MCF 10A (cell line): ENCODE results near the gene RORC. TPM values are rescaled to one million over a fixed set of nuclear protein-coding genes. Genes with fewer than 3 reads are reported as not detected.
A peak's percentile ranks its signal among the peaks of the same experiment; 100 is the strongest.

ENCODE experiments used
- BruUV-seq: library from RNA; stranded (reverse); fragments of 400-500 nt; replicated peaks from 2 replicates; lab custom pipeline; 2021; lab: Mats Ljungman, UMichigan
- CTCF ChIA-PET: fragments of 300-600 bp; sonication (Branson Sonifier 250); formaldehyde crosslinking; extraction: SDS; loops from one replicate; lab custom pipeline; 2021; ENCODE audit warnings: antibody characterized with exemption, inconsistent platforms; lab: Yijun Ruan, JAX
- POLR2A ChIA-PET: fragments of 300-600, 350-650 bp; sonication (Branson Sonifier 250); formaldehyde crosslinking; extraction: SDS; loops from one replicate; lab custom pipeline; 2020; ENCODE audit warnings: antibody characterized with exemption, inconsistent platforms; lab: Yijun Ruan, JAX
- DNase-seq: peaks from one replicate; pipeline ENCODE4 v3.0.0-alpha.2; 2018; ENCODE audit not compliant: unreplicated experiment
- H3K27ac Mint-ChIP-seq: one replicate; pipeline ENCODE4 v1.8.0; 2022; ENCODE audit warnings: mild to moderate bottlenecking, low read depth, mixed read lengths; ENCODE audit not compliant: unreplicated experiment
- H3K27me3 Mint-ChIP-seq: one replicate; pipeline ENCODE4 v1.8.0; 2022; ENCODE audit warnings: mixed read lengths; ENCODE audit not compliant: insufficient read depth, unreplicated experiment
- H3K36me3 Mint-ChIP-seq: one replicate; pipeline ENCODE4 v1.8.0; 2022; ENCODE audit warnings: mild to moderate bottlenecking, moderate library complexity, mixed read lengths; ENCODE audit not compliant: insufficient read depth, unreplicated experiment
- H3K4me1 Mint-ChIP-seq: one replicate; pipeline ENCODE4 v1.8.0; 2022; ENCODE audit warnings: mixed read lengths; ENCODE audit not compliant: insufficient read depth, unreplicated experiment
- H3K4me3 Mint-ChIP-seq: one replicate; pipeline ENCODE4 v1.8.0; 2022; ENCODE audit warnings: mild to moderate bottlenecking, moderate library complexity, mixed read lengths; ENCODE audit not compliant: unreplicated experiment
- H3K9me3 Mint-ChIP-seq: one replicate; pipeline ENCODE4 v1.8.0; 2022; ENCODE audit warnings: mixed read lengths; ENCODE audit not compliant: unreplicated experiment
- CTCF ChIP-seq: fragments of 200-600 bp; IDR thresholded peaks from one replicate; pipeline ENCODE4 v1.8.0; 2022; ENCODE audit warnings: antibody characterized with exemption, mild to moderate bottlenecking; ENCODE audit not compliant: unreplicated experiment
- intact Hi-C: fragments of 100-400 bp; cut with micrococcal nuclease; formaldehyde crosslinking; loops from 2 replicates; pipeline ENCODE4 v1.14.1; 2022
- total RNA-seq: library from RNA; stranded (reverse); gene quantifications from 2 replicates; pipeline ENCODE4 v1.2.3, GENCODE V29; 2022

Gene RORC
- total RNA-seq, 1 experiment from 2014 or later, result 0.40 TPM

GRCh38 chr1:151864411-151864810 lies 32.8 kb upstream of the RORC start:
- CTCF ChIA-PET, result interaction anchor here (0.7 to 1.0 kb wide), 3 partner anchors 16 to 28 kb away, joined by 3 to 4 read pairs (median 3); no protein-coding TSS in a partner anchor
- peaks cover 10% of the 10 kb centered on the region for H3K36me3 Mint-ChIP-seq
- no peaks in the 10 kb centered on the region for H3K27me3 Mint-ChIP-seq
- POLR2A ChIA-PET, result interaction anchor here (1.0 kb wide), 1 partner anchor 18 kb away, joined by 3 read pairs; no protein-coding TSS in a partner anchor
- intact Hi-C loops, result no loop called here
- H3K27ac Mint-ChIP-seq, result no peak overlapping the region
- H3K4me3 Mint-ChIP-seq, result no peak overlapping the region
- H3K9me3 Mint-ChIP-seq, result peaks cover 6% of the 10 kb centered on the region
- DNase-seq, result no peak
- no peak for TF ChIP-seq CTCF
- H3K4me1 Mint-ChIP-seq, result peaks cover 35% of the 10 kb centered on the region
- BruUV-seq, result no TSS peak

- Mint-ChIP-seq H3K27me3 (no peaks in the 10 kb centered on the region), H3K27ac (no peak overlapping the region), H3K36me3 (peaks cover 10% of the 10 kb centered on the region), H3K4me3 (no peak overlapping the region), H3K9me3 (peaks cover 4% of the 10 kb centered on the region), H3K4me1 (peaks cover 39% of the 10 kb centered on the region)
- ChIA-PET POLR2A (interaction anchor here (1.3 kb wide), 1 partner anchor 21 kb away, joined by 3 read pairs; no protein-coding TSS in a partner anchor), CTCF (interaction anchor here (0.6 kb wide), 1 partner anchor 128 kb away, joined by 7 read pairs; no protein-coding TSS in a partner anchor)
- no peak for TF ChIP-seq CTCF
- peak; percentile 60 for DNase-seq
- intact Hi-C loops, result no loop called here
- no TSS peak for BruUV-seq
Measured at GRCh38 chr1:151862604-151863003, 31.0 kb upstream of the RORC start.

DNA sequence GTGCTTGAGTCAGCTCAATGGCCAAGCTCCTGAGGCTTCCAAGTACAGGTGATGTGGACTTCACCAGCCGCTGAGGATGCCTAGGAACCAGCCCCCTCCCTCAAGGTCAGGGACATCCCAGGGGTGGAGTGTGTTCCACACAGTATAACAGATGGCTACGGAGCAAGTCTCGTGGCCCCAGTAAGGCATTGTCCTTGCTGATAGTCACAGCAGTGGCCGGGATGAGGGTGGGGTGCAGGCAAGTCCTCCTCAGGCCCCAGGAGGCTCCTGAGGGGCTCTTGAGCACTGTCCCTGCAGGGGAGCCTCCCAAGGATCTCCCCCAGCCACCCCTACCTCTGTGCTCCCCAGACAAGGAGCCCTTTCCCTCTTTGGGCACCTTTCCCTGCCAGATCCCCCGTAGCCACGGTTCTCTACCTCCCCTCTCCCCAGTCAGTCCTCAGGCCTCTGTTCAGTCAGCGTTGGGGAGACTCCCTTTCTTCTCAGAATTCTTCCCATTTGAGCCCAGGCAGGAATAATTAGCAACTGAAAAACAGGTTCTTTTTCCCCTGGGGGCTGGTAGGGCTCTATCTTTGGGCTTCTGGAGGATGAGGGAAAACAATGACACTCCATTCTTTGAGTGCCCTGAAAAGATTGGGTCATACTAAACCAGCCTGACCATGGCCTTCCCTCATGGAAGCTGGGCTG lies 29.0 kb upstream of the RORC start:
- H3K27me3 Mint-ChIP-seq, result no peaks in the 10 kb centered on the region
- H3K27ac Mint-ChIP-seq, result no peak overlapping the region
- H3K9me3 Mint-ChIP-seq, result no peaks in the 10 kb centered on the region
- CTCF ChIA-PET, result interaction anchor here (1.1 kb wide), 1 partner anchor 10 kb away, joined by 3 read pairs; no protein-coding TSS in a partner anchor
- intact Hi-C loops, result no loop called here
- H3K36me3 Mint-ChIP-seq, result peaks cover 10% of the 10 kb centered on the region
- DNase-seq, result no peak
- H3K4me1 Mint-ChIP-seq, result peaks cover 40% of the 10 kb centered on the region
- no TSS peak for BruUV-seq
- no peak for TF ChIP-seq CTCF
- POLR2A ChIA-PET, result interaction anchor here (0.6 kb wide), 1 partner anchor 41 kb away, joined by 3 read pairs; no protein-coding TSS in a partner anchor
- H3K4me3 Mint-ChIP-seq, result no peak overlapping the region

GRCh38 chr1:151859891-151860293 lies 28.3 kb upstream of the RORC start:
- BruUV-seq, result no TSS peak
- Mint-ChIP-seq H3K4me3 (no peak overlapping the region), H3K27ac (no peak overlapping the region), H3K27me3 (no peaks in the 10 kb centered on the region), H3K36me3 (peaks cover 10% of the 10 kb centered on the region), H3K4me1 (peaks cover 40% of the 10 kb centered on the region), H3K9me3 (no peaks in the 10 kb centered on the region)
- intact Hi-C loops, result no loop called here
- DNase-seq, result no peak
- ChIA-PET POLR2A (interaction anchor here (4.2 kb wide), 1 partner anchor 7 kb away, joined by 35 read pairs; no protein-coding TSS in a partner anchor), CTCF (interaction anchor here (1.1 to 2.6 kb wide), 3 partner anchors 10 to 24 kb away, joined by 3 to 10 read pairs (median 5); partner anchors contain the start of gene C2CD4D)
- no peak for TF ChIP-seq CTCF
